Activated CD8-positive, alpha-beta T cell treated with anti-CD3 and anti-CD28 coated beads for 36 hours (primary cell): ENCODE measurements around the gene RAB4A. TPM values are rescaled to one million over a fixed set of nuclear protein-coding genes. Genes with fewer than 3 reads are reported as not detected.

Experiments used
- ATAC-seq: fragments of 200-7000 bp; cut with Tn5 transposase; one replicate; pipeline ENCODE4 v1.10.0; 2021; ENCODE audit warnings: mild to moderate bottlenecking, moderate library complexity
- CTCF ChIA-PET: fragments of 350-600 bp; sonication (Branson Sonifier 250); formaldehyde crosslinking; loops from one replicate; lab custom pipeline; 2021; ENCODE audit warnings: antibody characterized with exemption; lab: Charles Lee
- POLR2A ChIA-PET: fragments of 350-600 bp; sonication (Branson Sonifier 250); formaldehyde crosslinking; loops from one replicate; lab custom pipeline; 2021; ENCODE audit warnings: antibody characterized with exemption; lab: Charles Lee
- DNase-seq: peaks from one replicate; pipeline ENCODE4 v3.0.0-alpha.2; 2020
- H3K27ac Mint-ChIP-seq: one replicate; pipeline ENCODE4 v1.8.0; 2021; ENCODE audit warnings: mild to moderate bottlenecking, mixed read lengths
- H3K27me3 Mint-ChIP-seq: one replicate; pipeline ENCODE4 v1.8.0; 2021; ENCODE audit warnings: mixed read lengths
- H3K36me3 Mint-ChIP-seq: one replicate; pipeline ENCODE4 v1.8.0; 2021; ENCODE audit warnings: low read depth, mixed read lengths
- H3K4me1 Mint-ChIP-seq: one replicate; pipeline ENCODE4 v1.8.0; 2021; ENCODE audit warnings: low read depth, mixed read lengths
- H3K4me3 Mint-ChIP-seq: one replicate; pipeline ENCODE4 v1.8.0; 2021; ENCODE audit warnings: mild to moderate bottlenecking, moderate library complexity, mixed read lengths
- H3K9me3 Mint-ChIP-seq: one replicate; pipeline ENCODE4 v1.8.0; 2021; ENCODE audit warnings: mixed read lengths
- intact Hi-C: fragments of 100-400 bp; cut with micrococcal nuclease; formaldehyde crosslinking; loops from one replicate; pipeline ENCODE4 v1.10.0; 2022
- total RNA-seq, 2 experiments: library from RNA; stranded (reverse); gene quantifications; one replicate each; pipeline ENCODE4 v1.2.3, GENCODE V29; 2021
- TF ChIP-seq, protein P1 (sequence below): fragments of 200-600 bp; IDR thresholded peaks from one replicate; pipeline ENCODE4 v1.8.0; 2022; ENCODE audit warnings: antibody characterized with exemption, mild to moderate bottlenecking

Gene RAB4A
- total RNA-seq, 2 experiments from 2014 or later: 27.2 to 30.6 TPM

DNA sequence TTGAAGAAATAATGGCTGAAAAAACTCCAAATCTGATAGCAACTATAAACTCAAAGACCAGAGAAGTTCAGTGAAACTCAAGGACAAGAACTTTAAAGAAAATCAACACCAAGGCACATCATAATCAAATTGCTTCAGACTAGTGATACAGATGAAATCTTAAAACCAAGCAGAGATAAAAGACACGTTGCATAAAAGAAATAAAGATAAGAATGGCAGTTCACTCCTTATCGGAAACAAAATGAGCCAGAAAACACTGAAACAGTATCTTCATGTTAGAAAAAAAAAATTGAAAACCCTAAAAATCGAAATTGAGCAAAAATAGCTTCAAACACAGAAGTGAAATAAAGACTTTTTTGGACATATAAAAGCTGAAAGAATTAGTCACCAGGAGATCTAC is 4.6 kb upstream of the RAB4A start:
- TF ChIP-seq, protein P1, sequence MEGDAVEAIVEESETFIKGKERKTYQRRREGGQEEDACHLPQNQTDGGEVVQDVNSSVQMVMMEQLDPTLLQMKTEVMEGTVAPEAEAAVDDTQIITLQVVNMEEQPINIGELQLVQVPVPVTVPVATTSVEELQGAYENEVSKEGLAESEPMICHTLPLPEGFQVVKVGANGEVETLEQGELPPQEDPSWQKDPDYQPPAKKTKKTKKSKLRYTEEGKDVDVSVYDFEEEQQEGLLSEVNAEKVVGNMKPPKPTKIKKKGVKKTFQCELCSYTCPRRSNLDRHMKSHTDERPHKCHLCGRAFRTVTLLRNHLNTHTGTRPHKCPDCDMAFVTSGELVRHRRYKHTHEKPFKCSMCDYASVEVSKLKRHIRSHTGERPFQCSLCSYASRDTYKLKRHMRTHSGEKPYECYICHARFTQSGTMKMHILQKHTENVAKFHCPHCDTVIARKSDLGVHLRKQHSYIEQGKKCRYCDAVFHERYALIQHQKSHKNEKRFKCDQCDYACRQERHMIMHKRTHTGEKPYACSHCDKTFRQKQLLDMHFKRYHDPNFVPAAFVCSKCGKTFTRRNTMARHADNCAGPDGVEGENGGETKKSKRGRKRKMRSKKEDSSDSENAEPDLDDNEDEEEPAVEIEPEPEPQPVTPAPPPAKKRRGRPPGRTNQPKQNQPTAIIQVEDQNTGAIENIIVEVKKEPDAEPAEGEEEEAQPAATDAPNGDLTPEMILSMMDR: no peak
- Mint-ChIP-seq H3K27me3 (no peaks in the 10 kb centered on the region), H3K4me3 (no peak overlapping the region), H3K27ac (no peak overlapping the region), H3K9me3 (peaks cover 4% of the 10 kb centered on the region), H3K36me3 (no peaks in the 10 kb centered on the region), H3K4me1 (peaks cover 3% of the 10 kb centered on the region)
- POLR2A ChIA-PET: no interaction called here
- ATAC-seq (no peak), DNase-seq (no peak)
- CTCF ChIA-PET: interaction anchor here (2.2 kb wide), 1 partner anchor 11 kb away, joined by 9 read pairs; no protein-coding TSS in a partner anchor
- intact Hi-C loops: no loop called here

DNA sequence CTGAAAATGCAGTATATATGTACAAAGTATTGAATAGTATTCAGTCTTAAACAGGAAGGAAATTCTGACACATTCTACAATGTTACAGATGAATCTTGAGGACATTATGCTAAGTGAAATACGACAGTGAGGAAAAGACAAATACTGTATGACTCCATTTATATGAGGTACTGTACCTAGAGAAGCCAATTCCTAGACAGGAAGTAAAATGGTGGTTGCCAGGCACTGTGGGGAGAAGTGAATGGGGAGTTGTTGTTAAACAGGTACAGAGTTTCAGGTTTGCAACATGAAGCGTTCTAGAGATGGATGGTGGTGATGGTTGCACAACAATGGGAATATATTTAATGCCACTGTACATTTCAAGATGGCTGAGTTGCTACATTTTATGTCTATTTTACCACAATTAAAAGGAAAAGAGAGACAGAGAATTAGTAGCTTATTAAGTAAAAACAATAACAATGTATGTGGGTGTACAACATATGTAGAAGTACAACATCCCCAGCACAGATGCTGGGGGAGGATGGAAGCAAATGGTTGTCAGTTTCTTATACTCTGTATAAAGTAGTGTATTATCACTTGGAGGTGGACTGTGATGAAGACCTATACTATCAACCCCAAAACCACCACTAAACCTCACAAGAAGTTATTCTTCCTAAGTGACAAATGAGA is 3.9 kb upstream of the RAB4A start:
- DNase-seq (no peak), ATAC-seq (no peak)
- H3K4me1 Mint-ChIP-seq: peaks cover 4% of the 10 kb centered on the region
- ChIA-PET POLR2A (no interaction called here), CTCF (interaction anchor here (2.2 kb wide), 1 partner anchor 12 kb away, joined by 9 read pairs; no protein-coding TSS in a partner anchor)
- H3K9me3 Mint-ChIP-seq: peaks cover 4% of the 10 kb centered on the region
- H3K27me3 Mint-ChIP-seq: no peaks in the 10 kb centered on the region
- TF ChIP-seq, protein P1: no peak
- no peak overlapping the region for H3K27ac Mint-ChIP-seq
- no peak overlapping the region for H3K4me3 Mint-ChIP-seq
- H3K36me3 Mint-ChIP-seq: no peaks in the 10 kb centered on the region
- intact Hi-C loops: no loop called here

DNA sequence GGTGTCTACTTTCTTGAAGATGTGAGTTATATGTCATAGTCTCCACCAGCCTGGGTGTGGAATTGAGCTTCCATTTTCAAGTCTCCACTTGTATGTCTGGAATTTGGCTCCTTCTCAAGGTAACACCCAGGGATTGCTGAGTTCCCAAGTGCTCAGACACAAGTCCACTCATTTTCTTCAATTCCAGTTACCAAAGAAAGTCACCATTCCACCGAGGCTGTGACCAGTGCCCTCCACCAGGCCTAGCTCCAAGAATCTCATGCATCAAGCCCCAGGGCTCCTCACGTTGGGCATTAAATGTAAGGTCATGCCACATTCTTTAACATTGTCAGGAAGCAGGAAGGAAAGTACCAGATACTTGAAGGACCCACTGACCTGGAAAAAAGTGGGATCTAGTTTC is 2.4 kb upstream of the RAB4A start:
- peaks cover 2% of the 10 kb centered on the region for H3K36me3 Mint-ChIP-seq
- no peak for ATAC-seq
- H3K27me3 Mint-ChIP-seq: no peaks in the 10 kb centered on the region
- intact Hi-C loops: no loop called here
- DNase-seq: no peak
- peaks cover 17% of the 10 kb centered on the region for H3K4me1 Mint-ChIP-seq
- H3K27ac Mint-ChIP-seq: no peak overlapping the region
- H3K4me3 Mint-ChIP-seq: no peak overlapping the region
- peaks cover 4% of the 10 kb centered on the region for H3K9me3 Mint-ChIP-seq
- TF ChIP-seq, protein P1: no peak
- CTCF ChIA-PET: interaction anchor here (0.7 to 1.1 kb wide), 2 partner anchors 13 kb away, joined by 3 to 4 read pairs; no protein-coding TSS in a partner anchor
- POLR2A ChIA-PET: no interaction called here

DNA sequence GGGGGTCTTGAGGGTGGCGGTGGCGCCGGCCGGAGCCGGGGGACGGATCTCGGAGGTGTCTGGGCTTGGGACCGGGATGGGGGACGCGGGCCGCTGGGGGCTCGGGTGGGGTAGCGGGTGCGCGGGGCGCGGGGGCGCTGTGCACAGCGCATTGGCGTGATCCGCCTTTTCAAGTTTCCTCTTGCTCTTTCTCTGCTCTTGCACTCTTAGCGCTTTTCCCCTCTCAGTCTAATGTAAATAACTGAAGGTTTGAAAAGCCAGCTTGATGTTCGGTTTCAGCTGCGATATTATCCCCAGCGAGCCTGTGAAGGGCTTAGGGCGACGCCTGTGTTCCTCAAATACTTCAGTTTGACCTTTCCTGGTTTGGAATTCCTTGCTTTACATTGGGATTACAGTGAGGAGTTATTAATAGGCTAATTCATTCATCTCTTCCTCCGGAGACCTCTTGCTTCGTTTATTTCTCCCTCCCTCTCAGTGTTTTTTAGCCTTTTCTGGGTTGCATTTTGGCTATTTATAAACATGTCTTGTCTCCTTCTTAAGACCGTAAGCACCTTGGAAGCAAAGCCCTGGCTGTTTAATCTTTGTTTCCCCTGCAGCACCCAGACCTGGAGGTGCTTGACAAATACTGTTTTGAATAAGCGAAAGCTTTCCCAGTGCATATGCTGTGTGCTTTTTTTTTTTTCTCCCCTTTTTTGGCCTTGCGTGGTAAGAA is 693 bp downstream of the RAB4A start:
- POLR2A ChIA-PET: no interaction called here
- Mint-ChIP-seq H3K27ac (peak overlapping the region; percentile 78), H3K36me3 (peaks cover 2% of the 10 kb centered on the region), H3K27me3 (no peaks in the 10 kb centered on the region), H3K9me3 (peaks cover 4% of the 10 kb centered on the region), H3K4me1 (peaks cover 29% of the 10 kb centered on the region), H3K4me3 (peak overlapping the region; percentile 88)
- intact Hi-C loops: loop anchor here (10.0 kb wide), 1 partner anchor 73 kb away; the partner anchor contains the start of gene CCSAP
- ATAC-seq (peak; percentile 69), DNase-seq (peak; percentile 51)
- CTCF ChIA-PET: interaction anchor here (2.9 kb wide), 1 partner anchor 13 kb away, joined by 12 read pairs; no protein-coding TSS in a partner anchor
- TF ChIP-seq, protein P1: no peak
